ENCODE measurements around the gene ALDH4A1.

Gene ALDH4A1, protein sequence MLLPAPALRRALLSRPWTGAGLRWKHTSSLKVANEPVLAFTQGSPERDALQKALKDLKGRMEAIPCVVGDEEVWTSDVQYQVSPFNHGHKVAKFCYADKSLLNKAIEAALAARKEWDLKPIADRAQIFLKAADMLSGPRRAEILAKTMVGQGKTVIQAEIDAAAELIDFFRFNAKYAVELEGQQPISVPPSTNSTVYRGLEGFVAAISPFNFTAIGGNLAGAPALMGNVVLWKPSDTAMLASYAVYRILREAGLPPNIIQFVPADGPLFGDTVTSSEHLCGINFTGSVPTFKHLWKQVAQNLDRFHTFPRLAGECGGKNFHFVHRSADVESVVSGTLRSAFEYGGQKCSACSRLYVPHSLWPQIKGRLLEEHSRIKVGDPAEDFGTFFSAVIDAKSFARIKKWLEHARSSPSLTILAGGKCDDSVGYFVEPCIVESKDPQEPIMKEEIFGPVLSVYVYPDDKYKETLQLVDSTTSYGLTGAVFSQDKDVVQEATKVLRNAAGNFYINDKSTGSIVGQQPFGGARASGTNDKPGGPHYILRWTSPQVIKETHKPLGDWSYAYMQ

DNA sequence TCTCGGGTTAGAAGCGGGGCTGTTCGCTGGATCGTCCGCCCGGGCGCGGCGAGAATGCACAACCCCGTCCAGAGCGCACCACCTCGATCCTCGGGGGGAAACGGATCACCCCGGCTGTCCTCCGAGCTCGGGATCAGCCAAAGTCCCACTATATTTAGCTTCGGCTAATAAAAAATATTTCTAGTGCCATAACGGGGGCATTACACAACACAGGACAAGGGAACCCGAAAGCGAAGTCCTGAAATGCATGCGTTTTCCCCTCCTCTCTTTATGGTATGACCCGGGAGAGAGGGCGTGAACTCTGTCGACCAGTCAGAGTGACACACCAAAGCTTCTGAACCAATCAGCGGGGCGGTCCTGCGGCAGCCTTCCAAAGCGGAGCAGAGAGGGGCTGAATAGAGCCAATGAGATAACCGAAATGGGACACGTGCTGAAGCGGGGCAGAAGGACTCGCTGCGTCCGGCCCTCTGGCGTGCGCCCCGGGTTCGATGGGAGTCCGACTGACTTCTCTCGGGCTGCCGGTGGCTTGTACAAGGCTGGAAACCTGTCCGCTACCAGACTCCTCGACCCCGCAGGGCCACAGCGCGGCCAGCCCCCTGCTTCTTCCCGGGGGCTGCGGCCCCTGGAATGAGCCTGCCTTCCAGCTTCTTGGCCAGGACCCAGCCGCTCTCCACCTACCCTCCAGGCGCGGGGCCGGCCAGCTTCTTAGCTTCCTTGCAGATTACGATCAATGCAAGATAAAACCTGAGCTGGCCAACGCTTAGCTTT lies at the start of gene ALDH4A1:
ALDH4A1 (minus strand) TSS at position 33 of the 768 bp plus-strand sequence; CDS start at position 1, 32 bp downstream.
- Histone ChIP-seq H3K27ac (peak within 1 kb of the TSS; percentile 89 to 99 (median 95)), H3K36me3 (peaks cover 0 to 9% (median 2%) of the 10 kb centered on the region in 11 experiments; a peak in 9 of 22 replicates), H3K9me3 (replicated peaks in 1 of 11) (no peaks in the 10 kb centered on the region), H3K4me2 (peak within 1 kb of the TSS; percentile 86 to 98 (median 94)), H3K9ac (peak within 1 kb of the TSS; percentile 84 to 97 (median 90)), H3K4me3 (peak within 1 kb of the TSS; percentile 75 to 95 (median 89)), H3K27me3 (no peaks in the 10 kb centered on the region), H3K4me1 (peaks cover 56 to 84% (median 81%) of the 10 kb centered on the region in 10 experiments), H4K20me1 (peaks cover 0 to 17% (median 7%) of the 10 kb centered on the region in 11 experiments; a peak in 7 of 22 replicates)
- TF ChIP-seq Cebpa-rat (IDR thresholded peaks at IDR 0.05): no peak

GRCh38 chr1:18951818-18952391 lies 49.5 kb upstream of the ALDH4A1 start:
- Histone ChIP-seq H3K9ac (peak overlapping the region; percentile 75 to 85 (median 80)), H3K4me2 (peak overlapping the region; percentile 90 to 100 (median 98)), H3K4me3 (peak overlapping the region in 9 of 10 experiments; percentile 3 to 69 (median 58); a peak in 10 of 20 replicates)

DNA sequence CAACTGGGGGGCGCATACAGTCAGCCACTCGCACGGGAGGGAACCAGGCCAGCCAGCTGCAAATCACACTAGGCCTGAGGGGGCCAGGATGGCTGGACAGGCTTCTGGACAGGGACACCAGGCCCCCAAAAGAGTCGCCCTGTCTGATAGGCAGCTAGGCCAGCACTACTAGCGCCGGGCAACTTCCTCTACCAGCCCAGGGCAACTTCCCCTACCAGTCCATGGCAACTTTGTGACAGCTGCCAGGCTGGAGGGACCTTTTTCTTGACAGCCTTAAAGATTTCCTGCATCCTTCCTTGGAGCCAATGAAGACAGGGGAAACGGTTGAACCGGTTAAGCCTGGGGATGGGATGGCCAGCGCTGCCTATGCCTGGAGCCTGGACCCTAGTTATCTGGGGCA lies 49.1 kb upstream of the ALDH4A1 start:
- H4K20me1 ChIP-seq: peaks cover 13 to 75% (median 30%) of the 10 kb centered on the region in 11 experiments; a peak in 20 of 22 replicates
- H3K4me2 ChIP-seq: peak overlapping the region; percentile 90 to 100 (median 98)
- no peaks in the 10 kb centered on the region for H3K9me3 ChIP-seq (replicated peaks in 1 of 11)
- peaks cover 88 to 93% (median 91%) of the 10 kb centered on the region in 10 experiments for H3K4me1 ChIP-seq
- H3K27me3 ChIP-seq: peaks cover 0 to 11% (median 0%) of the 10 kb centered on the region in 11 experiments; a peak in 7 of 22 replicates
- H3K36me3 ChIP-seq: no peaks in the 10 kb centered on the region; a peak in 1 of 22 replicates
- H3K27ac ChIP-seq: peak overlapping the region; percentile 76 to 93 (median 88)
- peak overlapping the region; percentile 48 to 69 (median 56) for H3K4me3 ChIP-seq
- H3K9ac ChIP-seq: peak overlapping the region; percentile 75 to 85 (median 80)
- no peak for TF ChIP-seq Cebpa-rat (IDR thresholded peaks at IDR 0.05)

More at GRCh38 chr1:18951818-18952391, 49.5 kb upstream of the ALDH4A1 start:
- peak overlapping the region; percentile 76 to 93 (median 88) for H3K27ac ChIP-seq
- H3K36me3 ChIP-seq: no peaks in the 10 kb centered on the region; a peak in 1 of 22 replicates
- TF ChIP-seq Cebpa-rat (IDR thresholded peaks at IDR 0.05): peak in 1 of 11 experiments; percentile 34; a peak in 1 of 22 replicates
- peaks cover 13 to 75% (median 30%) of the 10 kb centered on the region in 11 experiments; a peak in 20 of 22 replicates for H4K20me1 ChIP-seq
- H3K9me3 ChIP-seq (replicated peaks in 1 of 11): no peaks in the 10 kb centered on the region
- peaks cover 83 to 89% (median 88%) of the 10 kb centered on the region in 10 experiments for H3K4me1 ChIP-seq
- H3K27me3 ChIP-seq: peaks cover 0 to 11% (median 0%) of the 10 kb centered on the region in 11 experiments; a peak in 7 of 22 replicates

- Histone ChIP-seq H3K4me2 (peak overlapping the region; percentile 90 to 100 (median 98)), H4K20me1 (peaks cover 13 to 70% (median 22%) of the 10 kb centered on the region in 11 experiments; a peak in 20 of 22 replicates), H3K27ac (peak overlapping the region; percentile 76 to 93 (median 88)), H3K4me3 (peak overlapping the region; percentile 48 to 69 (median 56)), H3K9ac (peak overlapping the region; percentile 75 to 85 (median 80)), H3K27me3 (peaks cover 0 to 9% (median 0%) of the 10 kb centered on the region in 11 experiments; a peak in 7 of 22 replicates), H3K4me1 (peaks cover 96 to 100% (median 100%) of the 10 kb centered on the region in 10 experiments), H3K9me3 (replicated peaks in 1 of 11) (no peaks in the 10 kb centered on the region), H3K36me3 (no peaks in the 10 kb centered on the region; a peak in 1 of 22 replicates)
- no peak for TF ChIP-seq Cebpa-rat (IDR thresholded peaks at IDR 0.05)
Measured at GRCh38 chr1:18950401-18951026, 48.2 kb upstream of the ALDH4A1 start.

DNA sequence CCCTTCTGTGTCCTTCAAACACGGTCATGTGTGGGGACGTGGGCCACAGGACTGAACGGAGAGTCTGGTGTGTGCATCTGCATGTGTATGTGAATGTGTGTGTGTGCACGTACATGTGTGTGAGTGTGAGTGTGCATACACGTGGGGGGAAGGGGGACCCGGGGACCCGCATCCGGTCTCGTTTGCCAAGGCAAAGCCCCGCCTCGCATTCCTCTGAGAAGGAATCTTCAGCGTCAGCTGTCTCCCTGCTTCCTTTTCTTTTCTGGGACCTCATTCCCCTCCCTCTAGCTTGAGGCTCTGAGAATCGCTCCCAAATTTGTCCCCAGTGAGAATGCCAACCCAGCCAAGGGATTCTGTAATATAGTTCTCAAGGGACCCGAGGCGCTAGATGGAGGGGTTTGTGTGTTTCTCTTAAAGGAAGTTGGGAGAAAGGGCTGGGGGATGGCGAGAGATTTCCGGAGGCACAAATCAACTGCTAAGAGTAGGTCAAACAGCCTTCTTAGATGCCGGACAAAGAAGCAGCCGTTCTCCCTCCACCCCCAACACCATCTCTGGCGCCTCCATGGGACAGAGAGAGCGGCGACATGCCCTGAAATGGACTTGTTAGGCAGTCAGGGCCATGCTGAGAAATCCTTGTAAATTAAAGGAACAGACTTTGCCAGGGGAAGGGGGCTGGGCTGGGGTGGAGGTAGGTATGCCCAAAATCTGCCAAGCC lies 47.5 kb upstream of the ALDH4A1 start:
- TF ChIP-seq Cebpa-rat (IDR thresholded peaks at IDR 0.05): no peak
- peaks cover 0 to 4% (median 0%) of the 10 kb centered on the region in 11 experiments; a peak in 3 of 22 replicates for H3K27me3 ChIP-seq
- H3K9ac ChIP-seq: peak overlapping the region; percentile 75 to 85 (median 80)
- H3K9me3 ChIP-seq (replicated peaks in 1 of 11): no peaks in the 10 kb centered on the region
- peak overlapping the region; percentile 76 to 93 (median 88) for H3K27ac ChIP-seq
- peak overlapping the region; percentile 48 to 69 (median 56) for H3K4me3 ChIP-seq
- H4K20me1 ChIP-seq: peaks cover 7 to 70% (median 15%) of the 10 kb centered on the region in 11 experiments; a peak in 17 of 22 replicates
- no peaks in the 10 kb centered on the region; a peak in 1 of 22 replicates for H3K36me3 ChIP-seq
- H3K4me2 ChIP-seq: peak overlapping the region; percentile 90 to 100 (median 98)
- peaks cover 96 to 100% (median 100%) of the 10 kb centered on the region in 10 experiments for H3K4me1 ChIP-seq

DNA sequence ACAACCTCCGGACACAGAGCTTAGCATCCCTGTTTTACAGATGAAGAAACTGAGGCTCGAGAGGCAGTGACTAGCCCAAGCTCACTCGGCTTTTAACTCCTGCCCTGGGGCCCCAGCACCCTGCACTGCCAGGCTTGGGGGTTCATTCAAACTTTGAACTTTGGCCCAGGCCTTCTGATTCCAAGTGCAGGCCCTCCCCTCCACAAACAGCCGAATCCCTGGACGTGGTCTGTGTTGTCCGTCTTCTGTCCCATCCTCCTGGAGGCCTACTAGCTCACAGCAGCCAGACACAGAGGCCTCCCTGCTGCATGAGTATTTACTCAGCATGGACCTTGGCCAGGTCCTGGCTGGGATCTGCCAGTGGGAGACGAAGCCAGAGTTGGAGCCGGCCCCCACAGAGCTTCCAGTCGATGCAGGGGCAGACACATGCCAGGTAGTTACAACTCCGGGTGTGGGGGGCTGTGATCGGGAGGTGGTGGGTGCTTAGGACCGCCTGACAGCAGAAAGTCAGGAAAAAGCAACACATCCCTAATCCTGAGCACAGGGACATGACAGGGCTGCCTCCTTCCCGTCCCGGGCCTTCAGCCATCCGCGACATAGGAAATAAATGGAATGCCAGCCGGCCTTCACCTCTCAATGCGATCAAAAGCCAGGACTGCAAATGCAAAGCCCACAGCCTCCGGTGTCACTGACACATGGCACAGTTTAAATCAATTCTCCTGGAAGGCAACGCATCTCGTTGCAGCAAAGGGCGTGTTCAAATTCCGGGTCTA lies 46.7 kb upstream of the ALDH4A1 start:
- Histone ChIP-seq H3K27ac (peak overlapping the region; percentile 76 to 93 (median 88)), H3K4me1 (peaks cover 95 to 100% (median 98%) of the 10 kb centered on the region in 10 experiments)

More for the DNA sequence above, 46.7 kb upstream of the ALDH4A1 start:
- Histone ChIP-seq H4K20me1 (peaks cover 0 to 70% (median 8%) of the 10 kb centered on the region in 11 experiments; a peak in 17 of 22 replicates), H3K9me3 (replicated peaks in 1 of 11) (no peaks in the 10 kb centered on the region), H3K4me2 (peak overlapping the region; percentile 90 to 100 (median 98)), H3K36me3 (no peaks in the 10 kb centered on the region; a peak in 1 of 22 replicates), H3K27me3 (no peaks in the 10 kb centered on the region), H3K9ac (peak overlapping the region; percentile 75 to 85 (median 80); a peak in 21 of 22 replicates), H3K4me3 (peak overlapping the region; percentile 48 to 69 (median 56); a peak in 19 of 20 replicates)
- TF ChIP-seq Cebpa-rat (IDR thresholded peaks at IDR 0.05): no peak

Data from BLaER1 treated with 17β-estradiol and CSF1 and Interleukin-3, amounts not matched to agents 10 nM and 100 nM (cell line).